ENCODE measurements around the gene HSD3B7. TPM values are rescaled to one million over a fixed set of nuclear protein-coding genes. Genes with fewer than 3 reads are reported as not detected.

HSD3B7 gene
- total and polyA plus RNA-seq, 2 of the 8 experiments (the other 6 are each of a cell fraction or from before 2014, with no cell fraction given), result 2.9 to 6.6 TPM

- POLR2A ChIA-PET (ENCODE audit: partially characterized antibody), result no interaction called here
- H3K4ac ChIP-seq (replicated peaks; ENCODE audit: insufficient read length, low read depth, low read length), result no peak overlapping the region
- no peak overlapping the region for H3K56ac ChIP-seq (replicated peaks; ENCODE audit: insufficient read length, low read depth, low read length)
- 73% methylated on average over 3 of the region's 3 CpGs; no CpG with 5 or more reads in 1 of the 2 experiments for WGBS, 2 experiments (ENCODE audit: extremely low coverage in 1 of 2, insufficient coverage in 1 of 2, insufficient read length in 1 of 2, insufficient replicate concordance in 2 of 2, low coverage in 1 of 2, low lambda C conversion rate in 2 of 2, missing lambda C conversion rate in 1 of 2)
- no peak overlapping the region for H2BK120ac ChIP-seq (replicated peaks; ENCODE audit: low read depth, low read length)
- H3K79me1 ChIP-seq (ENCODE audit: low read depth, low read length), result no peaks in the 10 kb centered on the region
- H3K36me3 ChIP-seq (ENCODE audit: control insufficient read depth in 2 of 4, insufficient read depth in 4 of 4, low read length in 3 of 4), result no peaks in the 10 kb centered on the region
- H2BK20ac ChIP-seq (ENCODE audit: low read length), result no peak overlapping the region
- no peak overlapping the region for H2BK12ac ChIP-seq (ENCODE audit: low read depth, low read length)
- H3K23me2 ChIP-seq (ENCODE audit: low read depth, low read length), result no peaks in the 10 kb centered on the region
- H2BK5ac ChIP-seq (ENCODE audit: low read depth, low read length), result no peak overlapping the region
- H4K8ac ChIP-seq (ENCODE audit: extremely low read depth, insufficient read depth, low read length), result no peak overlapping the region
- no peak overlapping the region for H4K91ac ChIP-seq (replicated peaks; ENCODE audit: insufficient read length, low read length)
- DNase-seq (ENCODE audit: low read depth in 1 of 2, low spot score in 2 of 2) (no peak), FAIRE-seq (no peak)
- no peak overlapping the region for H2BK15ac ChIP-seq (ENCODE audit: low read length)
- no peak overlapping the region for H3K18ac ChIP-seq (ENCODE audit: extremely low read depth, low read length)
- H3K23ac ChIP-seq (ENCODE audit: insufficient read length), result no peak overlapping the region
- H2AFZ ChIP-seq (ENCODE audit: low read length), result no peak overlapping the region
- H3K4me1 ChIP-seq (replicated peaks in 1 of 4; ENCODE audit: control insufficient read depth in 3 of 4, insufficient read depth in 4 of 4, low read length in 3 of 4), result no peaks in the 10 kb centered on the region
- CTCF ChIA-PET (ENCODE audit: partially characterized antibody), result no interaction called here
- no peaks in the 10 kb centered on the region for H3K27me3 ChIP-seq (replicated peaks in 1 of 4; ENCODE audit: control insufficient read depth in 3 of 4, extremely low read depth in 1 of 4, insufficient read depth in 3 of 4, low read length in 3 of 4)
- no peak overlapping the region for H3K9ac ChIP-seq (replicated peaks in 1 of 4; ENCODE audit: extremely low read depth in 1 of 4, low read depth in 3 of 4, low read length in 3 of 4)
- no peak overlapping the region for H3K14ac ChIP-seq (ENCODE audit: insufficient read length)
- H3K4me2 ChIP-seq (ENCODE audit: insufficient read depth in 1 of 2, low read depth in 2 of 2, low read length in 2 of 2), result no peak overlapping the region
- no peaks in the 10 kb centered on the region for H3K9me3 ChIP-seq (ENCODE audit: insufficient read depth in 2 of 2, low read depth in 1 of 2, low read length in 1 of 2)
- no peaks in the 10 kb centered on the region for H4K20me1 ChIP-seq (replicated peaks in 1 of 2; ENCODE audit: control insufficient read depth in 1 of 2, insufficient read depth in 2 of 2, low read length in 2 of 2)
- H2AK5ac ChIP-seq (ENCODE audit: low read depth, low read length), result no peak overlapping the region
- no peaks in the 10 kb centered on the region for H3K79me2 ChIP-seq (ENCODE audit: control insufficient read depth in 1 of 2, insufficient read depth in 2 of 2, low read length in 2 of 2)
- no peak overlapping the region for H4K5ac ChIP-seq (ENCODE audit: insufficient read length, low read depth, low read length)
- no peak overlapping the region for H3K4me3 ChIP-seq (ENCODE audit: extremely low read depth in 1 of 4, insufficient read depth in 2 of 4, low read depth in 3 of 4, low read length in 4 of 4)
- H3K27ac ChIP-seq (ENCODE audit: low read depth, low read length), result no peak overlapping the region
- TF ChIP-seq SP2 (IDR thresholded peaks at IDR 0.05; ENCODE audit: low read length) (no peak), HDAC6 (IDR thresholded peaks at IDR 0.05; ENCODE audit: low read depth, low read length) (no peak), CBX8 (IDR thresholded peaks at IDR 0.05; ENCODE audit: borderline replicate concordance, low read depth, low read length) (no peak), BACH1 (IDR thresholded peaks at IDR 0.05; ENCODE audit: low read length) (no peak), POU5F1 (IDR thresholded peaks at IDR 0.05; ENCODE audit: low read depth, low read length) (no peak)
Observed at GRCh38 chr16:31020536-31020935, 35.5 kb downstream of the HSD3B7 start.

Data from H1 (cell line).